ENCODE measurements around the gene GIMAP5. TPM values are rescaled to one million over a fixed set of nuclear protein-coding genes. Genes with fewer than 3 reads are reported as not detected.

GIMAP5 gene
- total RNA-seq, 4 donors from 2014 or later: 2.6 to 15.7 (median 11.2) TPM

- Histone ChIP-seq H3K4me3 (peak overlapping the region in 3 of 4 donors; percentile 22 to 46 (median 30)), H3K9me3 (no peaks in the 10 kb centered on the region), H3K27ac (peak overlapping the region; percentile 54 to 72 (median 64)), H3K27me3 (no peaks in the 10 kb centered on the region), H3K36me3 (no peaks in the 10 kb centered on the region), H3K4me1 (no peaks in the 10 kb centered on the region)
- 73 to 86% methylated on average over 1 to 4 of the region's 4 CpGs for WGBS, 2 donors (ENCODE audit: low coverage in 1 of 2)
- TF ChIP-seq, protein P1, sequence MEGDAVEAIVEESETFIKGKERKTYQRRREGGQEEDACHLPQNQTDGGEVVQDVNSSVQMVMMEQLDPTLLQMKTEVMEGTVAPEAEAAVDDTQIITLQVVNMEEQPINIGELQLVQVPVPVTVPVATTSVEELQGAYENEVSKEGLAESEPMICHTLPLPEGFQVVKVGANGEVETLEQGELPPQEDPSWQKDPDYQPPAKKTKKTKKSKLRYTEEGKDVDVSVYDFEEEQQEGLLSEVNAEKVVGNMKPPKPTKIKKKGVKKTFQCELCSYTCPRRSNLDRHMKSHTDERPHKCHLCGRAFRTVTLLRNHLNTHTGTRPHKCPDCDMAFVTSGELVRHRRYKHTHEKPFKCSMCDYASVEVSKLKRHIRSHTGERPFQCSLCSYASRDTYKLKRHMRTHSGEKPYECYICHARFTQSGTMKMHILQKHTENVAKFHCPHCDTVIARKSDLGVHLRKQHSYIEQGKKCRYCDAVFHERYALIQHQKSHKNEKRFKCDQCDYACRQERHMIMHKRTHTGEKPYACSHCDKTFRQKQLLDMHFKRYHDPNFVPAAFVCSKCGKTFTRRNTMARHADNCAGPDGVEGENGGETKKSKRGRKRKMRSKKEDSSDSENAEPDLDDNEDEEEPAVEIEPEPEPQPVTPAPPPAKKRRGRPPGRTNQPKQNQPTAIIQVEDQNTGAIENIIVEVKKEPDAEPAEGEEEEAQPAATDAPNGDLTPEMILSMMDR (IDR thresholded peaks at IDR 0.05): no peak
- no peak for TF ChIP-seq POLR2AphosphoS5 (IDR thresholded peaks at IDR 0.05)
- no peak for TF ChIP-seq POLR2A (IDR thresholded peaks at IDR 0.05)
- TF ChIP-seq EP300 (IDR thresholded peaks at IDR 0.05; ENCODE audit: low read depth): no peak
- intact Hi-C loops (cut with DNase I; ENCODE audit: low total_unique reads): no loop called here
- DNase-seq: no peak
- in situ Hi-C loops (cut with MboI; ENCODE audit: low pct_ligation_motif_present in 1 of 4, low pct_unique_long_range_greater_than_20kb in 1 of 4, low sequenced_read_pairs in 3 of 4): no loop called here
These were observed 19.3 kb upstream of the GIMAP5 start for GRCh38 chr7:150717814-150718420.

- H3K9me3 ChIP-seq: no peaks in the 10 kb centered on the region
- H3K4me3 ChIP-seq: no peak overlapping the region
- intact Hi-C loops (cut with DNase I; ENCODE audit: low total_unique reads): no loop called here
- in situ Hi-C loops (cut with MboI; ENCODE audit: low pct_ligation_motif_present in 1 of 4, low pct_unique_long_range_greater_than_20kb in 1 of 4, low sequenced_read_pairs in 3 of 4): no loop called here
- no peaks in the 10 kb centered on the region for H3K27me3 ChIP-seq
- WGBS, 2 donors (ENCODE audit: low coverage in 1 of 2): 84 to 94% methylated on average over 2 to 4 of the region's 4 CpGs
- no peaks in the 10 kb centered on the region for H3K4me1 ChIP-seq
- DNase-seq: no peak
- TF ChIP-seq POLR2A (IDR thresholded peaks at IDR 0.05): no peak
- TF ChIP-seq EP300 (IDR thresholded peaks at IDR 0.05; ENCODE audit: low read depth): no peak
- TF ChIP-seq POLR2AphosphoS5 (IDR thresholded peaks at IDR 0.05): no peak
- no peak overlapping the region for H3K27ac ChIP-seq
- H3K36me3 ChIP-seq: no peaks in the 10 kb centered on the region
These were observed 17.8 kb upstream of the GIMAP5 start for GRCh38 chr7:150719436-150719835.

- H3K9me3 ChIP-seq: no peaks in the 10 kb centered on the region
- no peaks in the 10 kb centered on the region for H3K4me1 ChIP-seq
- no peaks in the 10 kb centered on the region for H3K27me3 ChIP-seq
- peak overlapping the region in 1 of 4 donors; percentile 1 for H3K27ac ChIP-seq
- DNase-seq: no peak
- in situ Hi-C loops (cut with MboI; ENCODE audit: low pct_ligation_motif_present in 1 of 4, low pct_unique_long_range_greater_than_20kb in 1 of 4, low sequenced_read_pairs in 3 of 4): no loop called here
- 92 to 95% methylated on average over 6 to 49 of the region's 52 CpGs for WGBS, 2 donors (ENCODE audit: low coverage in 1 of 2)
- intact Hi-C loops (cut with DNase I; ENCODE audit: low total_unique reads): no loop called here
- TF ChIP-seq EP300 (IDR thresholded peaks at IDR 0.05; ENCODE audit: low read depth): no peak
- TF ChIP-seq POLR2AphosphoS5 (IDR thresholded peaks at IDR 0.05): no peak
- TF ChIP-seq, protein P1 (IDR thresholded peaks at IDR 0.05): no peak
- no peak for TF ChIP-seq POLR2A (IDR thresholded peaks at IDR 0.05)
- H3K4me3 ChIP-seq: no peak overlapping the region
- H3K36me3 ChIP-seq: no peaks in the 10 kb centered on the region
These were observed 17.0 kb upstream of the GIMAP5 start for GRCh38 chr7:150719960-150720891.

DNA sequence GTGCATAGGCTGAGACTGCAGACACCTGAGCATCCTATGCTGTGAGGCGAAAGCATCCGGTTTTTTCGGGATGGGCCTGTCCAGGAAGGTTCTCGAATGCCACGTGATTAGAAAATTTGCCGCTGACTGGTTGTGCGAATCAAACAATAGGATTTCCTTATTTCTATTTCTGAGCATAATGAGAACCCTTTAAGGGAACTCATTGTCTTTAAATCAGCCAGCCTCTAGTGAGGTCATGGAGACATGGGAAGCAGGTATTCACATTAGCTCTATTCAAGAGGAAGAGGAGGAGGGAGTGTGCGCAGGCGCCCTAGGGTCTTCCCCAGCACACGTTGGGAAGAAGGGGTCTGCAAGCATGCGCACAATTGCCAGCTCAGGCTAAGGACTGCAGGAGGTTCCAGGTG lies 15.2 kb upstream of the GIMAP5 start:
- no peak overlapping the region for H3K27ac ChIP-seq
- DNase-seq: no peak
- H3K4me3 ChIP-seq: no peak overlapping the region
- TF ChIP-seq POLR2AphosphoS5 (IDR thresholded peaks at IDR 0.05) (no peak), POLR2A (IDR thresholded peaks at IDR 0.05) (no peak), EP300 (IDR thresholded peaks at IDR 0.05; ENCODE audit: low read depth) (no peak)
- no peaks in the 10 kb centered on the region for H3K4me1 ChIP-seq
- no peaks in the 10 kb centered on the region for H3K9me3 ChIP-seq
- H3K36me3 ChIP-seq: no peaks in the 10 kb centered on the region
- no peaks in the 10 kb centered on the region for H3K27me3 ChIP-seq
- 87 to 97% methylated on average over 6 to 11 of the region's 11 CpGs for WGBS, 2 donors (ENCODE audit: low coverage in 1 of 2)
- intact Hi-C loops (cut with DNase I; ENCODE audit: low total_unique reads): no loop called here
- in situ Hi-C loops (cut with MboI; ENCODE audit: low pct_ligation_motif_present in 1 of 4, low pct_unique_long_range_greater_than_20kb in 1 of 4, low sequenced_read_pairs in 3 of 4): no loop called here

- H3K4me3 ChIP-seq: no peak overlapping the region
These were observed 14.7 kb upstream of the GIMAP5 start for GRCh38 chr7:150722431-150722931.

More at GRCh38 chr7:150722431-150722931, 14.7 kb upstream of the GIMAP5 start:
- Histone ChIP-seq H3K36me3 (no peaks in the 10 kb centered on the region), H3K27me3 (no peaks in the 10 kb centered on the region), H3K27ac (no peak overlapping the region), H3K4me1 (no peaks in the 10 kb centered on the region), H3K9me3 (peaks cover 0 to 4% of the 10 kb centered on the region in 2 donors)
- in situ Hi-C loops (cut with MboI; ENCODE audit: low pct_ligation_motif_present in 1 of 4, low pct_unique_long_range_greater_than_20kb in 1 of 4, low sequenced_read_pairs in 3 of 4) (no loop called here), intact Hi-C loops (cut with DNase I; ENCODE audit: low total_unique reads) (no loop called here)
- WGBS, 2 donors (ENCODE audit: low coverage in 1 of 2): 48 to 63% methylated on average over 3 to 12 of the region's 12 CpGs
- no peak for DNase-seq
- TF ChIP-seq POLR2AphosphoS5 (IDR thresholded peaks at IDR 0.05) (no peak), POLR2A (IDR thresholded peaks at IDR 0.05) (no peak)
- TF ChIP-seq, protein P1 (IDR thresholded peaks at IDR 0.05): no peak
